ENCODE measurements around the gene BFSP1.

GRCh38 chr20:17448071-17448470 lies 83.1 kb downstream of the BFSP1 start:
- TF ChIP-seq POLR2A (IDR thresholded peaks at IDR 0.05; ENCODE audit: control extremely low read depth in 1 of 2, low read depth in 2 of 2, low read length in 2 of 2) (no peak), SIX5 (IDR thresholded peaks at IDR 0.05; ENCODE audit: low read depth, low read length) (no peak), CTCF (IDR thresholded peaks at IDR 0.05; ENCODE audit: control extremely low read depth in 1 of 3, insufficient read depth in 1 of 3, low read depth in 1 of 3, low read length in 3 of 3) (no peak), USF2 (IDR thresholded peaks at IDR 0.05; ENCODE audit: low read length) (no peak), ZNF274 (IDR thresholded peaks at IDR 0.05; ENCODE audit: borderline replicate concordance, extremely low read depth, low read length) (no peak), EZH2 (IDR thresholded peaks at IDR 0.05; ENCODE audit: low read depth, low read length, severe bottlenecking) (no peak), POLR2AphosphoS5 (IDR thresholded peaks at IDR 0.05; ENCODE audit: low read depth, low read length) (no peak), SP1 (IDR thresholded peaks at IDR 0.05; ENCODE audit: low read depth, low read length) (no peak), CEBPB (IDR thresholded peaks at IDR 0.05; ENCODE audit: low read depth, low read length) (no peak), JUN (IDR thresholded peaks at IDR 0.05; ENCODE audit: low read depth, low read length) (no peak)
